ENCODE data around the gene EMILIN2. TPM values are rescaled to one million over a fixed set of nuclear protein-coding genes. Genes with fewer than 3 reads are reported as not detected.
A peak's percentile ranks its signal among the peaks of the same experiment; 100 is the strongest.

The EMILIN2 gene
- total and polyA plus RNA-seq, 8 donors, result 2.0 to 120 (median 5.7) TPM

GRCh38 chr18:2880473-2880872 is 33.7 kb downstream of the EMILIN2 start:
- TF ChIP-seq CTCF (IDR thresholded peaks at IDR 0.05) (no peak), POLR2AphosphoS5 (IDR thresholded peaks at IDR 0.05) (no peak), POLR2A (IDR thresholded peaks at IDR 0.05) (no peak), EP300 (IDR thresholded peaks at IDR 0.05) (no peak)
- intact Hi-C loops (cut with DNase I; ENCODE audit: low total_unique reads), result no loop called here
- Histone ChIP-seq H3K36me3 (no peaks in the 10 kb centered on the region), H3K9me3 (no peaks in the 10 kb centered on the region), H3K27ac (no peak overlapping the region), H3K27me3 (peaks cover 0 to 4% (median 0%) of the 10 kb centered on the region in 3 donors), H3K4me3 (no peak overlapping the region), H3K4me1 (peaks cover 0 to 12% (median 2%) of the 10 kb centered on the region in 4 donors)
- WGBS, 5 donors, result 77 to 88% (median 81%) methylated on average over 13 to 17 of the region's 17 CpGs
- DNase-seq, result no peak

DNA sequence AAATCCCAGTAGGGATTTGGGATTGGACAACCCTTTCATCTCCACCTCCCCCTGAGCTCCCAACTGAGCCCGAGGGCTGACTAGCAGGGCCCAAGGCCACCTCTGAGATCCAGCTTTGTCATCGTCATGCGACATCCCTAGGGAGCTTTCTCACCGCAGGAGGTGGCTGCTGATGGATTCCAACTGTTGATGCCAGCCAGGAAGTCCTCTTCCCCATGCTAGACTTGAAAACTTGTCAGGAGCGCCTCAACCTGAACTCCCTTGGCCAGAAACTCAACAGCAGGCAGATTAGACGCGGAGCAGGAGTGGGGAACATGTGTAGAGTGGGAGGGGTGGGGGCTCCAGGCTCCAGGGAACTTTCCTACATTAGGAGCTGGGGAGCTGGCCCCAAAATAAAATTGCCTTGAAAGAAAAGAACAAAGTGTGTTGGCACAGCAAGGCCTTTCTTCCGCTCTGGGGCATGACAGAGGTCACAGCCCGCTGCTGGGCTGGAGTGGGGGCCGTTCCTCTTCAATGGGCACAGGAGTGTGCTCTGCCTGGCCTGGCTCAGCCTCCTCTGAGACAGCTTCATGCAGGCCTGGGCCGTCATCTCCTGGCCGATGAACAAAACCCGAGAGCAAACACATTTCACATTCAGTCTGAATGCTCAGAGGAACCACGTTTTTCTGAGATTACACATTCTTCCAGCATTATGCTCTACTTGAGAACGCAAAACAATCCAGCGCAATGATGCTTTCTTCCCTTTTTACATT is 34.5 kb downstream of the EMILIN2 start:
- peak overlapping the region in 3 of 5 donors; percentile 5 to 60 (median 14) for H3K27ac ChIP-seq
- intact Hi-C loops (cut with DNase I; ENCODE audit: low total_unique reads), result no loop called here
- DNase-seq, result peak in 1 of 2 donors; percentile 88

GRCh38 chr18:2881840-2882195 is 35.0 kb downstream of the EMILIN2 start:
- TF ChIP-seq CTCF (IDR thresholded peaks at IDR 0.05) (no peak), EP300 (IDR thresholded peaks at IDR 0.05) (no peak), POLR2A (IDR thresholded peaks at IDR 0.05) (no peak), POLR2AphosphoS5 (IDR thresholded peaks at IDR 0.05) (no peak)
- 74 to 84% (median 81%) methylated on average over 9 of the region's 9 CpGs for WGBS, 5 donors
- peaks cover 0 to 9% (median 0%) of the 10 kb centered on the region in 4 donors for H3K4me1 ChIP-seq
- intact Hi-C loops (cut with DNase I; ENCODE audit: low total_unique reads), result no loop called here
- H3K27me3 ChIP-seq, result peaks cover 0 to 4% (median 0%) of the 10 kb centered on the region in 3 donors
- no peak for DNase-seq
- no peaks in the 10 kb centered on the region for H3K36me3 ChIP-seq
- peak overlapping the region in 3 of 5 donors; percentile 5 to 60 (median 14) for H3K27ac ChIP-seq
- H3K4me3 ChIP-seq, result no peak overlapping the region
- H3K9me3 ChIP-seq, result peaks cover 0 to 7% (median 2%) of the 10 kb centered on the region in 4 donors

More for the DNA sequence above, 34.5 kb downstream of the EMILIN2 start:
- Histone ChIP-seq H3K9me3 (peaks cover 0 to 2% (median 0%) of the 10 kb centered on the region in 4 donors), H3K4me1 (peaks cover 0 to 9% (median 0%) of the 10 kb centered on the region in 4 donors), H3K27me3 (peaks cover 0 to 4% (median 0%) of the 10 kb centered on the region in 3 donors), H3K36me3 (no peaks in the 10 kb centered on the region), H3K4me3 (no peak overlapping the region)
- WGBS, 5 donors, result 74 to 80% (median 77%) methylated on average over 15 to 16 of the region's 16 CpGs
- no peak for TF ChIP-seq POLR2AphosphoS5 (IDR thresholded peaks at IDR 0.05)

DNA sequence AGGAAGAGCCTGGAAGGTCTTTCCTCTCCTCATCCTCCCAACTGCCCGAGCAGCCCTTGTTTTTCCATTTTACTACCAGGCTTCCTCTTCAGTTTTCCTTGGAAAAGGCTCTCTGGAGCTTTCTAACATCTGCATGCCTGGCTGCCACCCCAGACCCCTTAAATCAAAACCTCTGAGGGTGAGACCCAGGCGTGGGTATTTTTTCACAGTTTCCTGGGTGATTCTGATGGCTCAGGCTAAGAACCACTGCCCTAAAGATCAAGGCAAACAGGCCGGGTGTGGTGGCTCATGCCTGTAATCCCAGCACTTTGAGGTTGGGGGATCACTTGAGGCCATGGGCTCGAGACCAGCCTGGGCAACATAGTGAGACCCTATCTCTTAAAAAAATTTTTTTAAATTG is 35.4 kb downstream of the EMILIN2 start:
- H3K27ac ChIP-seq, result peak overlapping the region in 3 of 5 donors; percentile 5 to 60 (median 14)
- H3K4me1 ChIP-seq, result peaks cover 0 to 9% (median 0%) of the 10 kb centered on the region in 4 donors
- H3K9me3 ChIP-seq, result peaks cover 0 to 8% (median 2%) of the 10 kb centered on the region in 4 donors
- WGBS, 5 donors, result 87 to 92% (median 91%) methylated on average over 4 of the region's 4 CpGs
- no peak for TF ChIP-seq CTCF (IDR thresholded peaks at IDR 0.05)
- no peak for TF ChIP-seq POLR2A (IDR thresholded peaks at IDR 0.05)
- TF ChIP-seq EP300 (IDR thresholded peaks at IDR 0.05), result no peak
- no peak for TF ChIP-seq POLR2AphosphoS5 (IDR thresholded peaks at IDR 0.05)
- intact Hi-C loops (cut with DNase I; ENCODE audit: low total_unique reads), result no loop called here
- no peaks in the 10 kb centered on the region for H3K36me3 ChIP-seq
- no peak overlapping the region for H3K4me3 ChIP-seq
- no peak for DNase-seq
- H3K27me3 ChIP-seq, result peaks cover 0 to 4% (median 0%) of the 10 kb centered on the region in 3 donors
